ENCODE data around the gene EPHA5.

Gene EPHA5

GRCh38 chr4:65472531-65472930 is 197.8 kb downstream of the EPHA5 start:
- DNase-seq = no peak

GRCh38 chr4:65467068-65467680 is 203.1 kb downstream of the EPHA5 start:
- no peak for DNase-seq

- DNase-seq = no peak
Observed at GRCh38 chr4:65461781-65462180, 208.5 kb downstream of the EPHA5 start.

- DNase-seq = no peak
Observed at GRCh38 chr4:65457011-65457410, 213.3 kb downstream of the EPHA5 start.

GRCh38 chr4:65456579-65456978 is 213.7 kb downstream of the EPHA5 start:
- DNase-seq = no peak

- no peak for DNase-seq
Observed at GRCh38 chr4:65453398-65453797, 216.9 kb downstream of the EPHA5 start.

GRCh38 chr4:65450899-65451298 is 219.4 kb downstream of the EPHA5 start:
- no peak for DNase-seq

GRCh38 chr4:65437102-65437501 is 233.2 kb downstream of the EPHA5 start:
- DNase-seq = no peak

- no peak for DNase-seq
Observed at GRCh38 chr4:65422109-65422508, 248.2 kb downstream of the EPHA5 start.

- DNase-seq = no peak
Observed at GRCh38 chr4:65420036-65420435, 250.3 kb downstream of the EPHA5 start.

GRCh38 chr4:65416891-65417290 is 253.4 kb downstream of the EPHA5 start:
- no peak for DNase-seq

GRCh38 chr4:65407483-65407882 is 262.8 kb downstream of the EPHA5 start:
- no peak for DNase-seq

- DNase-seq = no peak
Observed at GRCh38 chr4:65401083-65401482, 269.2 kb downstream of the EPHA5 start.

- no peak for DNase-seq
Observed at GRCh38 chr4:65399084-65399483, 271.2 kb downstream of the EPHA5 start.

- no peak for DNase-seq
Observed at GRCh38 chr4:65393078-65393477, 277.2 kb downstream of the EPHA5 start.

GRCh38 chr4:65392488-65392887 is 277.8 kb downstream of the EPHA5 start:
- DNase-seq = no peak

- no peak for DNase-seq
Observed at GRCh38 chr4:65391814-65392213, 278.5 kb downstream of the EPHA5 start.

- no peak for DNase-seq
Observed at GRCh38 chr4:65391382-65391781, 278.9 kb downstream of the EPHA5 start.

GRCh38 chr4:65386927-65387326 is 283.4 kb downstream of the EPHA5 start:
- no peak for DNase-seq

GRCh38 chr4:65383589-65384305 is 286.5 kb downstream of the EPHA5 start:
- DNase-seq = no peak

- DNase-seq = no peak
Observed at GRCh38 chr4:65381648-65382047, 288.6 kb downstream of the EPHA5 start.

- no peak for DNase-seq
Observed at GRCh38 chr4:65370709-65371108, 299.6 kb downstream of the EPHA5 start.

- DNase-seq = no peak
Observed at GRCh38 chr4:65367306-65367705, 303.0 kb downstream of the EPHA5 start.

GRCh38 chr4:65358914-65359313 is 311.4 kb downstream of the EPHA5 start:
- DNase-seq = no peak

GRCh38 chr4:65353098-65353497 is 317.2 kb downstream of the EPHA5 start:
- DNase-seq = no peak
